Activated naive CD4-positive, alpha-beta T cell treated with anti-CD3 and anti-CD28 coated beads for 36 hours (primary cell): Measurements from ENCODE around the gene TXNDC17. TPM values are rescaled to one million over a fixed set of nuclear protein-coding genes. Genes with fewer than 3 reads are reported as not detected.
"Not testable (repeated sequence)": the region's sequence is repeated elsewhere in the genome, so short reads cannot be mapped to it uniquely, and the experiment has no call there.

ENCODE experiments used
- CTCF ChIA-PET: fragments of 350-600 bp; sonication (Branson Sonifier 250); formaldehyde crosslinking; loops from one replicate; lab custom pipeline; 2021; ENCODE audit warnings: antibody characterized with exemption; lab: Charles Lee
- DNase-seq: peaks from one replicate; pipeline ENCODE4 v3.0.0-alpha.2; 2020
- H3K27ac Mint-ChIP-seq: one replicate; pipeline ENCODE4 v1.8.0; 2021; ENCODE audit warnings: mild to moderate bottlenecking, mixed read lengths
- H3K27me3 Mint-ChIP-seq: one replicate; pipeline ENCODE4 v1.8.0; 2021; ENCODE audit warnings: low read depth, mixed read lengths
- H3K36me3 Mint-ChIP-seq: one replicate; pipeline ENCODE4 v1.8.0; 2021; ENCODE audit warnings: low read depth, mixed read lengths
- H3K4me1 Mint-ChIP-seq: one replicate; pipeline ENCODE4 v1.8.0; 2021; ENCODE audit warnings: low read depth, mixed read lengths
- H3K4me3 Mint-ChIP-seq: one replicate; pipeline ENCODE4 v1.8.0; 2021; ENCODE audit warnings: mild to moderate bottlenecking, moderate library complexity, mixed read lengths
- H3K9me3 Mint-ChIP-seq: one replicate; pipeline ENCODE4 v1.8.0; 2021; ENCODE audit warnings: mixed read lengths
- intact Hi-C: fragments of 100-400 bp; cut with micrococcal nuclease; formaldehyde crosslinking; loops from one replicate; pipeline ENCODE4 v1.15.1; 2023
- total RNA-seq, 2 experiments: library from RNA; stranded (reverse); gene quantifications; one replicate each; pipeline ENCODE4 v1.2.3, GENCODE V29; 2021

Gene TXNDC17
- total RNA-seq, 2 experiments from 2014 or later, result 71.4 to 85.8 TPM

- CTCF ChIA-PET, result no interaction called here
Observed at GRCh38 chr17:6654841-6655731, 14.2 kb downstream of the TXNDC17 start.

DNA sequence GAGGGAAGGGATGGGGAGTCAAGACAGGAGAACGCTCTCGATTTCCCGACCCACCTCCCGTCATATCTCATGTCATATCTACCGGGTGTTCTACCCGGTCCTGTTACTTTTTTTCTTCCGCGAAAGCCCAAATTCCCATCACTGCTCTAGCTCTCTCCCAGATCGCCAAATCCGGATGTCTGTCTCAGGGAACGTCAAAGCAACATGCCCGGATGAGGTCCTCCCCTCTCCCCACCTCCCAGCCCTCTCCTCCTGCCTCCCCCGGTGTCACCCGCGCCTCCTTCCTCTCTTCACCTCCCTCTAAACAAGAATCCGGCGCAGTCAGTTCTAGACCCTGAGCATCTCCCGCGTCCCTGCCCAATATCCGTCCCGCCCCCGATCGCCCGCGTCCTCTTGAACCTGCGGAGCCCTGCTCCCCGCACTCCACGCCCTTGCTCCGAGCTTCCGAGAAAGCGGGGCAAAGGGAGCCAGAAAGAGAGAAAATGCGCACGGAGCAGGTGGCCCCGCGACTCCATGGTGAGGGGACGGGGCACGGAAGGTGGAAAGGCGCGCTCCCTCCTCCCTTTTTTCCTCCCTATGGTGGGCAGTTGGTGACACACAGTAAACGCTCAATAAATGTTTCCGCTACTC, 15.0 kb downstream of the TXNDC17 start:
- H3K9me3 Mint-ChIP-seq, H3K36me3 Mint-ChIP-seq, H3K27me3 Mint-ChIP-seq, CTCF ChIA-PET, H3K27ac Mint-ChIP-seq, DNase-seq: not testable (repeated sequence)
- peaks cover 44% of the 10 kb centered on the region for H3K4me1 Mint-ChIP-seq
- peak overlapping the region; percentile 72 for H3K4me3 Mint-ChIP-seq
- intact Hi-C loops, result loop anchor here (2.0 kb wide), 1 partner anchor 15 kb away; the partner anchor contains the start of genes KIAA0753 and TXNDC17

More at GRCh38 chr17:6654841-6655731, 14.2 kb downstream of the TXNDC17 start:
- no peak overlapping the region for H3K4me3 Mint-ChIP-seq
- H3K27ac Mint-ChIP-seq, result no peak overlapping the region
- H3K4me1 Mint-ChIP-seq, result peaks cover 42% of the 10 kb centered on the region
- DNase-seq, result no peak
- H3K9me3 Mint-ChIP-seq, result no peaks in the 10 kb centered on the region
- intact Hi-C loops, result loop anchor here (5.0 kb wide), 3 partner anchors 102 to 1073 kb away; partner anchors contain the start of genes NLRP1 and XAF1
- no peaks in the 10 kb centered on the region for H3K27me3 Mint-ChIP-seq
- H3K36me3 Mint-ChIP-seq, result peaks cover 10% of the 10 kb centered on the region

- intact Hi-C loops, result loop anchor here (2.0 kb wide), 1 partner anchor 16 kb away; the partner anchor contains the start of genes KIAA0753 and TXNDC17
- Mint-ChIP-seq H3K27ac (peak overlapping the region; percentile 78), H3K4me3 (peak overlapping the region; percentile 80), H3K4me1 (peaks cover 50% of the 10 kb centered on the region)
- H3K36me3 Mint-ChIP-seq, H3K9me3 Mint-ChIP-seq, H3K27me3 Mint-ChIP-seq: not testable (repeated sequence)
- peak; percentile 72 for DNase-seq
- CTCF ChIA-PET, result interaction anchor here (0.9 kb wide), 1 partner anchor 9 kb away, joined by 7 read pairs; no protein-coding TSS in a partner anchor
Observed at GRCh38 chr17:6656797-6657632, 16.2 kb downstream of the TXNDC17 start.

DNA sequence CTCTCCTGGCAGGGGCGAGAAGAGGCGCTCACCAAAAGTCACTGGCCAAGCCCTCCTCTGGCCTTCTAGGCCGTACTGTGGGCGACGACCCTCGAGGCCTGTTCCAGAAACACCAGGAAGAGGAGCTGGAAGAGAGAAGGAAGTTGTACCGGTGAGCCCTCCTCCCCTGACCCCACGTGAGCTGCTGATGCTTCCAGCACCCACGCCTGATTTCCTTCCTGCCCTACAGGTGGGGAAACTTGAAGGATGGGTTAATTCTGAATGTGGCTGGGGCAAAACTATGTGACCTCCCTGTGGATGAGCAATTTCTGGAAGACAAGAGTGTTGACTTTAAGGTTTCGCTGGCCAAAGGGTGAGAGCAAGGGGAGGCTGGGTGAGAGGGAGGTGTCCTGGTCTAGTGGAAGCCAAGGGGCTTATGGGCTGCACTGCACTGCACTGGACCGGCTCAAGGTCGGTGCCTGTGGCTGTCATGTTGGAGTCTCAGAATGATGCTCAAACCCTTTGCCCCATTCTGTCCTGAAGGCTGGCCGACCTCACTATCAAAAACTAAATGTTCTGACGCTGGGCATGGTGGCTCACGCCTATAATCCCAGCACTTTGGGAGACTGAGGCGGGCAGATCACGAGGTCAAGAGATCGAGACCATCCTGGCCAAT, 16.9 kb downstream of the TXNDC17 start:
- peak overlapping the region; percentile 80 for H3K4me3 Mint-ChIP-seq
- H3K9me3 Mint-ChIP-seq, result no peaks in the 10 kb centered on the region
- DNase-seq, result peak; percentile 34
- CTCF ChIA-PET, result interaction anchor here (0.9 kb wide), 1 partner anchor 8 kb away, joined by 7 read pairs; no protein-coding TSS in a partner anchor
- no peaks in the 10 kb centered on the region for H3K27me3 Mint-ChIP-seq
- intact Hi-C loops, result loop anchor here (2.0 kb wide), 1 partner anchor 17 kb away; the partner anchor contains the start of genes KIAA0753 and TXNDC17
- peak overlapping the region; percentile 78 for H3K27ac Mint-ChIP-seq
- H3K36me3 Mint-ChIP-seq, result peaks cover 9% of the 10 kb centered on the region
- H3K4me1 Mint-ChIP-seq, result peaks cover 43% of the 10 kb centered on the region

- Mint-ChIP-seq H3K27ac (peak overlapping the region; percentile 6), H3K4me1 (peaks cover 37% of the 10 kb centered on the region), H3K4me3 (peak overlapping the region; percentile 0)
- intact Hi-C loops, H3K36me3 Mint-ChIP-seq, DNase-seq, H3K9me3 Mint-ChIP-seq, H3K27me3 Mint-ChIP-seq, CTCF ChIA-PET: not testable (repeated sequence)
Observed at GRCh38 chr17:6658411-6658810, 17.6 kb downstream of the TXNDC17 start.

- no peak for DNase-seq
- Mint-ChIP-seq H3K4me1 (peaks cover 28% of the 10 kb centered on the region), H3K36me3 (peaks cover 1% of the 10 kb centered on the region), H3K9me3 (no peaks in the 10 kb centered on the region), H3K27me3 (no peaks in the 10 kb centered on the region), H3K27ac (no peak overlapping the region), H3K4me3 (no peak overlapping the region)
- intact Hi-C loops, result no loop called here
- CTCF ChIA-PET, result no interaction called here
Observed at GRCh38 chr17:6660101-6660500, 19.2 kb downstream of the TXNDC17 start.

GRCh38 chr17:6660805-6661463, 20.1 kb downstream of the TXNDC17 start:
- no peaks in the 10 kb centered on the region for H3K27me3 Mint-ChIP-seq
- no peaks in the 10 kb centered on the region for H3K36me3 Mint-ChIP-seq
- H3K4me3 Mint-ChIP-seq, result no peak overlapping the region
- no peak overlapping the region for H3K27ac Mint-ChIP-seq
- peaks cover 24% of the 10 kb centered on the region for H3K4me1 Mint-ChIP-seq
- no peak for DNase-seq
- intact Hi-C loops, result no loop called here
- no peaks in the 10 kb centered on the region for H3K9me3 Mint-ChIP-seq
- CTCF ChIA-PET, result interaction anchor here (1.3 to 2.3 kb wide), 2 partner anchors 9 to 233 kb away, joined by 4 to 5 read pairs; no protein-coding TSS in a partner anchor

GRCh38 chr17:6661464-6661848, 20.6 kb downstream of the TXNDC17 start:
- Mint-ChIP-seq H3K4me1 (peaks cover 24% of the 10 kb centered on the region), H3K36me3 (no peaks in the 10 kb centered on the region), H3K27ac (no peak overlapping the region), H3K9me3 (no peaks in the 10 kb centered on the region), H3K4me3 (no peak overlapping the region), H3K27me3 (no peaks in the 10 kb centered on the region)
- CTCF ChIA-PET, result interaction anchor here (0.6 to 2.3 kb wide), 3 partner anchors 8 to 520 kb away, joined by 3 to 5 read pairs (median 4); no protein-coding TSS in a partner anchor
- intact Hi-C loops, result no loop called here
- DNase-seq, result no peak

DNA sequence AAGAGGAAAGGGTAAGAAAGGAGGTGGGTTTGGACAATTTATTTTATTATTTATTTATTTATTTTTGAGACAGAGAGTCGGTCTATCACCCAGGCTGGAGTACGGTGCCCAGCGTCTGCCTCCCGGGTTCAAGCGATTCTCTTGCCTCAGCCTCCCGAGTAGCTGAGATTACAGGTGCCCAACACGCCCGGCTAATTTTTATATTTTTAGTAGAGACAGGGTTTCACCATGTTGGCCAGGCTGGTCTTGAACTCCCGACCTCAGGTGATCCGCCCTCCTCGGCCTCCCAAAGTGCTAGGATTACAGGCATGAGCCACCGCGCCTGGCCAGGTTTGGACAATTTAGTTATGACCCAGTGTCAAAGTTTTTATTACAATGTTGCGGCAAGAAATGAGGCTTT, 22.3 kb downstream of the TXNDC17 start:
- DNase-seq, H3K9me3 Mint-ChIP-seq, H3K36me3 Mint-ChIP-seq, H3K27ac Mint-ChIP-seq, H3K4me3 Mint-ChIP-seq, intact Hi-C loops, H3K27me3 Mint-ChIP-seq: not testable (repeated sequence)
- CTCF ChIA-PET, result interaction anchor here (1.7 kb wide), 1 partner anchor 181 kb away, joined by 3 read pairs; no protein-coding TSS in a partner anchor
- H3K4me1 Mint-ChIP-seq, result peaks cover 23% of the 10 kb centered on the region

DNA sequence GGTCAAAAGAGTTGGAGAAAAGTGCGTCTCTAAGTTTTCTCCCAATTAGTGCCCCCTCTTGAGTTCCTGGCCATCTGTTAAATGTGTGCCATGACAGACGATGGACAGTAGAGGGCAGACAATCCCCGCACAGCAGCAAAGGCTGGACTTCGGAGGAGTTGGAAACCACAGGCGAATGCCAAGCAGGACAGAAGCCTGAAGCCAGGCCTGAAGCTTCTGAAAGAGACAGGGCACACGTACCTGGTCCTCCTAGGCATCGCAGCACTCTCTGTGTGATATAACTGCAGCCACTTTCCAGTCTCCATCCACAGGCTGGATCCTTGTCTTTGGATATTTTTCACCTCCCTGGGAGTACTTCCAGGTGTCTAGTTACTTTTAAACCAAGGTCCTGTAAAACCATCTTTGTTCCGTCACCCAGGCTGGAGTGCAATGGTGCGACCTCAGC, 25.2 kb downstream of the TXNDC17 start:
- intact Hi-C loops, result loop anchor here (1.0 to 5.0 kb wide), 3 partner anchors 91 to 338 kb away; partner anchors contain the start of gene XAF1
- H3K4me1 Mint-ChIP-seq, result peaks cover 10% of the 10 kb centered on the region
- CTCF ChIA-PET, result interaction anchor here (0.6 to 2.4 kb wide), 14 partner anchors 8 to 488 kb away, joined by 3 to 21 read pairs (median 4); no protein-coding TSS in a partner anchor

More for the DNA sequence above, 25.2 kb downstream of the TXNDC17 start:
- Mint-ChIP-seq H3K36me3 (peaks cover 2% of the 10 kb centered on the region), H3K9me3 (no peaks in the 10 kb centered on the region), H3K27ac (no peak overlapping the region), H3K27me3 (no peaks in the 10 kb centered on the region), H3K4me3 (no peak overlapping the region)
- peak; percentile 65 for DNase-seq
